DMS53 treated with DMSO at 0.1 percent for 48 hours (cell line): ENCODE results near the gene DAZL.

Experiments used
- DNase-seq: peaks from one replicate; lab custom pipeline; 2025; ENCODE audit not compliant: unreplicated experiment; lab: John Stamatoyannopoulos, UW

Gene DAZL

DNA sequence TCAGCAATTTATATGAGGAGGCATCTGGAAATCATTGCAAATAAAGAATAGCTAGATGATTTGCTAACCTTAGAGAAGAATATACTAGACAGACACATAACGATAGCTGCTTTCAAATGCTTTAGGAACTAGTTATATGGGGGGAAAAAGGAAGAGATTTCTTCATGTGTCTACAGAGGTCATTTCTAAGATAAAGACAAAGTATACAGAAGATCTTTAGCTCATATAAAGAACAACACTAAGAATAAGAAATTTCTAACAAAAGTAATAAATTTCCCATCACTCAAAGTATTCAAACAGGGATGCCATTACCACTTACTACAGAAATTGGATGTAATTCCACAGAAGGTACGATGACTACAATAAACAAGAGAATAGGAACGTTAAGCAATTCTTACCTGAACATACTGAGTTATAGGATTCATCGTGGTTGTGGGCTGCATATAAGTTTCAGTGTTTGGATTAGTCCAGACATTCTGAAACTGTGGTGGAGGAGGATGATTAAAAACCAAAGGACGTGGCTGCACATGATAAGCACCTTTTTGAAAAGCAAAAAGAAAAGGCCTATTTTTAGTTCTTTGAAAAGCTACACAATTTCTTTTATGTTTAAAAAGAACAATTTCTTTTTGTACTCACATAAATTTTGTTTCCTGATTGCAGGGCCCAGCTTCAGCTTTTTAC lies 8.7 kb downstream of the DAZL start:
- no peak for DNase-seq

DNA sequence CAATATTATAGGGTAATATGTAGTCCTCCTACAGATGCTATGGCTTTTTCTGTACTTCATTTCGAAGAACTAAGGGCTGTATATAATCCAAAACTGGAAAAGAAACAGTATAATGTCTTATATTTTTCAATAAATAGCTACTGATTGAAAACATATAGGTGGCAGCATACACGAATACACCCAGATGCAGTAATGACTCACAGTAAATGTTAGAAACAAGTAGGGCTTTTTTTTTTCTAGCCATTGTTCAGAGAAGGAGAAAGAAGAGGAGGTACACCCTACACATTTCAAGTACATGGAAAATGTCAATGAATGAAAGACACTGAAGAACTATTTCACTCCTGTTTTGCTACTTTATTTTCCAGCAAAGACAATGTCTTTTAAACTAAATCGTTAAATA lies 9.4 kb downstream of the DAZL start:
- DNase-seq = no peak

DNA sequence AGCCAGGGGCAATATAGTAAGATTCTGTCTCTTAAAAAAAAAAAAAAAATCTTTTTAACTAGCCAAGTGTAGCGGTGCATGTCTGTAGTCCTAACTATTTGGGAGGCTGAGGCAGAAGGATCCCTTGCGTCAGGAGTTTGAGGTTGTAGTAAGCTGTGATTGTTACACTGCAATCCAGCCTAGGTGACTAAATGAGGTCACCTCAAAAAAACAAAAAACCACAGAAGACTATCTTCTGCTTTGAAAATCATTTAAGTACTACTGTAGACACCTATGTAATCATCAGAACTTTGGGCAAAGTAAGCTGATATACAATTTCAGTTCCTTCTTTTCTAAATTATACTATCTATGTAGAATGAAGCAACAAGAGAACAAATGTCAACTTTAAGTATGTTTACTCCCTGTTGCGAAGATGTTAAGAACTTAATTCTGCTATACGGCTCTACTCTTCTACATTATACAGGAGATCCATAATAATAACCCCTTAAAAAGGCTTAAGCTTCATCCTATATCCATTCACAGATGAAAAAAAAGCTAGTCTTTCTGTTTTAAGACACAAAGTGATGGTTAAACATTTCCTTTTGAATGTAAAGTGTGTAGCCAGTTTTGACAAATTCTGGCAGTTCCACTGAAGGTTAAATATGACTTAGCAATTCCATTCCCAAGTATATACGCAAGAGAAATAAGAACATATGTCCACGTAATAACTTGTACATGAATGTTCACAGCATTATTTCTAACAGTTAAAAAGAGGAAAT lies 15.2 kb downstream of the DAZL start:
- no peak for DNase-seq

DNA sequence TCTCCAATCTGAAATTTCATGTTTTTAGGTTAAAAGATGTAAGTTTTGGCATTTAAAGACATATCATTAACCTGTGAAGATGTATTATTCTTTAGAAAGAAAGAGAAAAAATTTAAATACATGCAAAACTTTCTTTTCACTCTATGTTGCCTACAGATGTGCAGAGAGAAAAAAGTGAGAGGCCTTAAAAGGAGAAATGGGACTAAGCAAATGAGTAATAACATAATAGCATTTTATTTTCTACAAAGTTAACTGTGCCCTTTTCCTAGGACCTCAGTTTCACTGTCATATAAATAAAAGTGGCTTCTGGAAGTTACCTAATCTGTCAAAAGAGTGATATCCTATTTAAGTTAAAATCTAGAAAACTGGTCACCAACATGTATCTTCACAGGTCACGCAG lies 16.1 kb downstream of the DAZL start:
- no peak for DNase-seq

DNA sequence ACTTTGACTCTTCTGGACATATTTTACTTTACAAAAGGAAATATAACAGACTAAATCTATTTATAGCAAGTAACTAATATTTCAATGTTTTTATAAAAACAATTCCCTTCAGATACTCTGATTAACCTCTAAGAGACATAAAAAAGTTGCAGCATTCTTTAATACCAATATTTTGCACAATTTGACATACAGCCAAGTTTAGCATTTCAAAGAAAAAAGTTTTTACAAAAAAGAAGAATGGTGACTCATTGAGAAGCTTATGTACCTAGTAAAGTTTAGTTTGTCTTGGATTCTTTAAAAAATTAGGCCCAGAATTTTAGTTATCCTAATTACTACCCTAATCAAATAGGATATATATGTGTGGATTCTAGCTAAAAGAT lies 17.6 kb downstream of the DAZL start:
- DNase-seq = no peak

DNA sequence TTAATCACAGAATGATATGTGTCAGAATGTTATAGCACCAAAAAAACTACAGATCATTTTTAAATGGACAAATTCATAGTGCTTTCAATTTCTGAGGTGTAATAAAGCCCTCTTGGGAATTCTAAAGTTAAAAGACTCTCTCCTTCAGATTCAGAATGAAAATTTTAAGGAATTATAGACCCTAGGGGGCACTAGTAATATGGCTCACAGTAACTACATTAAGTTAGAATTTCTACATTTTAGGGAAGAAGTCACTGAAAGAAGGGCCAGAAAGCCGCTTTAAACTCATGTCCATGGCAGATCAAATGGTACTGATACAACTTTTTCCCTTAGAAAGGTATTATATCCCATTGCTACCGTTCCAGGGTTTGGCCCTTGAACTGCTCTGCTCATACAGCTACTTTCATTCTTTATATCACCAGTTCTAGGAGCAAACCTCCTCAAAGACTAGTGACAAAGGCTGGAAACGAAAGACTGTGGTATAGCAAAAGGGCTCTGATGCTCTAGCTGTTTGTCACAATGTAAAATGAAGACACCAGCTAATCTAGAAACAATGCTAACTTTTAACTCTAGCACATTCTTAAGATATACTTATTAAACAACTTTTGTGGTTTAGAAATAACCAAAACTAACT lies 18.1 kb downstream of the DAZL start:
- DNase-seq = no peak

DNA sequence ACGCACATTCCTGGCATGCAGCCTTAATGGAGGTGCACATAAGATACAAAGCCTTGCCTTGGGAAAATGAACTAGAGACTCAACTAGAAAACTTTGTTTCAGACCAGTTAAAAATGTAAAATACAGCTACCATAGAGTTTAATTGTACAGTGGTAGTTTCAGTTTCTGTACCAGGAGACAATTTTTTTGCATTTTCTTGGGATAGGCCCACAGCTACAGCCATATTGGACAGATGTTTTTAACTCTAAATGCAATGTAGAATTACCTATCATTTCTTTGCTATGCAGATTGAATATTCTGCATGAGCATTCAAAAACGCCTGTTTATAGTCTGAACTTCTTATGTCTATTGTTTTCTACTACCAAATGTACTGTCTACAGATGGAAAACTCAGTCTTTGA lies 20.3 kb downstream of the DAZL start:
- DNase-seq = no peak

DNA sequence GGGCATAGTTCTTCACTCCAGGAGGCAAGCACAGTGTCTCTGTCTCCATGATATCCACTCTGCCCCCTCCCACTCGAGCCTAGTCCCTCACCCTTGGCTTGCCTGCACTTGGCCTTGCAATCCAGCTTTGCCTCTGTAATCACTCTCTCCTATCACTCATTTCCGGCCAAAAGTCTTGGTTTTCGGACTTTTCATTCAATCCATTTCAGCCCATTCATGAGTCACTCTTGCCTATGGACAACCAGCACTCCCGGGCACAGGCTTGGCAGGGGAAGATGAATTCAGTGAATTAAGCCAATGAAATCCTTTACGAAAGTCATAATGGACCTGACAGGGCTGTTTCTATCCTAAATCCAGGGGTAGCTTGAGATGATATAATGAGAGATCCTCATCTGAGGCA lies 21.7 kb downstream of the DAZL start:
- no peak for DNase-seq

DNA sequence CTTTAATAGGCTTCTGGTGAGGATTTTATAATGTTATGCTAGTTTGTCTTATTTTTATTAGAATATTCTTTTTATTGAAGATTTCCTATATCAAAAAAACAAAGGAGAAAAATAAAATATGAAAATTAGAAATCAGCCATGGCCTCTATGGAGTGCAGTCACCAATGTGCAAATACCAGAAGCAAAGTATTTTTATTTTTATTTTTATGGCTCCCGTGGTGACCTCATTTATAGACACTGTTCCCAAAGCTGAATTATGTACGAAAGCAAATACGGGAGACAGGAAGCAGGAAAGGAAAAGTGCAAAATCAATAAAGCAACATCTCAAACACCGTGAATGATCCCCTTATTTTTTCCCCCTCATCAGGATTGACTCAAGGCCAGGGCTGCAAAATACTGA lies 35.1 kb downstream of the DAZL start:
- peak; percentile 19 for DNase-seq

DNA sequence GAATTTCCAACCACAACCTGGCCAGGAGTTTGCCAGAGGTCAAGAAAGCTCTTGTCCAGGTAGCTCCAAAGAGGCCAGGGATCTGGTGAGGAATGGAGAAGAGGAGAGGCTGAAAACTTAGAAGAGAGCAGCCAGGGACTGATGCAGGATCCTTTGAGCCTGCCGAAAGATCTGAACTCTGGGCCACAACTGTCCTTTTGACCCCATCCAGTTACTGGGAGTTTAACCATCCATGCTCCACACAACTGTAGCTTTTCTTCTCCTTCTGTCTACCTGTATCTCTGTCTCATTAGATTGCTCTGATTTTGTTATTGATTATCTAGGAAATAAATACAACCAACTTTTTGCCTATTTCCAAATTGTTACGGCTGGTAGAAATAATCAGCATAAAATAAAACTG lies 36.7 kb downstream of the DAZL start:
- no peak for DNase-seq

DNA sequence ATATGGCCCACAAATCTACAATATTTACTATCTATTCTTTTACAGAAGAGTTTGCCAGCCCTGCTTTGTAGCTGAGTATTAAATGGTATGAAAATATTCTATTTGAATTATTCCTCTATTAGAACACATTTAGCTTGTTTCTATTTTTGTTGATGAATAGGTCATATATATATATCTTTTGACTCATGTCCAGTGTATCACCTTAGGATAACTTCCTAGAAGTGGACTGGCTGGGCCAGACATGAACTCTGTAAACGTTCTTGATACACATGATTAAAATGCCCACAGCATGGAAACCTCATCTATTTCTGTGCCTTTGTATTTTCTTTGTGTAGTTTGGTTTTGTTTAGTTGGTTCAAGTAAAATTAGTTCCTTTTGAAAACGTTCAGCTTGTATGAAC lies 37.1 kb downstream of the DAZL start:
- DNase-seq = no peak

DNA sequence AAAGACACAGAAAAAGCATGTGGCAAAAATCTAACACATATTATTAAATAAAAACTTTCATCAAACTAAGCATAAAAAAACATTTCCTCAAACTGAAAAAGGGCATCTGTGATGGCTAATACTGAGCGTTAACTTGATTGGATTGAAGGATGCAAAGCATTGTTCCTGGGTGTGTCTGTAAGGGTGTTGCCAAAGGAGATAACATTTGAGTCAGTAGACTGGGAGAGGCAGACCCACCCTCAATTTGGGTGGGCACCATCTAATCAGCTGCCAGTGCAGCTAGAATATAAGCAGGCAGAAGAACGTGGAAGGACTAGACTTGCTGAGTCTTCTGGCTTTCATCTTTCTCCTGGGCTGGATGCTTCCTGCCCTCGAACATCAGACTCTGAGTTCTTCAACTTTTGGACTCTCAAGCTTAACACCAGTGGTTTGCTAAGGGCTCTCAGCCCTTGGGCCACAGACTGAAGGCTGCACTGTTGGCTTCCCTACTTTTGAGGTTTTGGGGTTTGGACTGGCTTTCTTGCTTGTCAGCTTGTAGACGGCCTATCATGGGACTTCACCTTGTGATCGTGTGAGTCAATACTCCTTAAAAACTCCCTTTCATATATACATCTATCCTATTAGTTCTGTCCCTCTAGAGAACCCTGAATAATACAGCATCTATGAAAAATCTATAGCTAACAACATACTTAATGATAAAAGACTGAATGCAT lies 45.4 kb downstream of the DAZL start:
- no peak for DNase-seq

DNA sequence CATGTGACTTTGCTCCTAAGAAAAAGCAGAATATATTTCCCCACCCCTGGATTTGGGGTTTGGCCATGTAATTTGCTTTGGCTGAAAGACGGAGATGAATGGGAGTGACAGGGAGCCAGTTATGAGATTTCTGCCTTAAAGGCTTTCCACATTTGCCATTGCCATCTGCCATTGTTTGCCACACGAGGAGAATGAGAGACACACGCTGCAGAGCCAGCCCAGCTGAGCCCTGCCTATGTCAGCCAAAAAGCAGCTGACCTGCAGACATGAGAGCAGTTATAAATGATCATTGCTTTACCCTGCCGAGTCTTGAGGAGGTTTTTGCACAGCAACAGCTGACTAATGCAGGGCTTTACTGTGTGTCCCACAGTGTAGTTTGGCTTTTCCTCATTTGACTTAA lies 51.1 kb downstream of the DAZL start:
- no peak for DNase-seq

DNA sequence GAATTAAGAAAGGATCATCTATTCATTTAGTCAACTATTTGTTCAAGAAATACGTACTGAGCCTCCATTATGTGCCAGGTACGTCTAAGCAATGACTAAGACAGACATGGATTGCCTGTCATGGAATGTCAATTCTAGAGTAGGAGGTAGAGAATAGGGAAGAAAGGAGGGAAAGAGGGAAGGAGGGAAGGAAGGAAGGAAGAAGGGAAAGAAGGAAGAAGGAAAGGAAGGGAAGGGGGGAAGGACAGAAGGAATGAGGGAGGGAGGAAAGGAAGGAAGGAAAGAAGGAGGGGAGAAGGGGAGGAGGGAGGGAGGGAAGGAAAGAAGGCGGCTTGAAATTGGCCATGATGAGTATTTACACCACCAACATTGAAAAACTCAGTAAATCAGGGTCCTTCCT lies 52.5 kb downstream of the DAZL start:
- no peak for DNase-seq

DNA sequence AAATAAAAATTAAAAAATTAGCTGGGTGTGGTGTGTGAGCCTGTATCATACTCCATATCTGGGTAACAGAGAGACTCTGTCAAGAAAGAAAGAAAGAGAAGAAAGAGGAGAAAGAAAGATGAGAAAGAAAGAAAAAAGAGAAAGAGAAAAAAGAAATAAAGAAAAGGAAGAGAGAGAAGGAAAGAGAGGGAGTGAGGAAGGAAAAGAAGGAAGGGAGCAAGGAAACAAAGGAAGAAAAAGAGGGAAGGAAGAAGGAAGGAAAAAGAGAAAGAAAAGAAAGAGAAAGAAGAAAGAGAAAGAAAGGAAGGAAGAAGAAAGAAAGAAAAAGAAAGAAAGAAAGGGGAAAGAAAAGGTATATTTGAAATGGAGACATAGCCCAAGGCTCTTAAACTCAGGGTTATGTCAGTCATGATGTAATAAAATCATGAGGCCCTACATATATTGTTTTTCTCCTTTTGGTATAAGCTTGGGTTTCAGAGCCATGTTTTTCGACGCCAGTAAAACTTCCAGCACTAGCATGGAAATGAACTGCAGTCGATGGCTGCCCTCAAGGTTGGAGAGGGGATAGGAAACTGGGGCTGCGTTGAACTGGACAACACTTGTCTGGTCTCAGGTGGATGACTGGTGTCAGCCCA lies 53.8 kb downstream of the DAZL start:
- no peak for DNase-seq

DNA sequence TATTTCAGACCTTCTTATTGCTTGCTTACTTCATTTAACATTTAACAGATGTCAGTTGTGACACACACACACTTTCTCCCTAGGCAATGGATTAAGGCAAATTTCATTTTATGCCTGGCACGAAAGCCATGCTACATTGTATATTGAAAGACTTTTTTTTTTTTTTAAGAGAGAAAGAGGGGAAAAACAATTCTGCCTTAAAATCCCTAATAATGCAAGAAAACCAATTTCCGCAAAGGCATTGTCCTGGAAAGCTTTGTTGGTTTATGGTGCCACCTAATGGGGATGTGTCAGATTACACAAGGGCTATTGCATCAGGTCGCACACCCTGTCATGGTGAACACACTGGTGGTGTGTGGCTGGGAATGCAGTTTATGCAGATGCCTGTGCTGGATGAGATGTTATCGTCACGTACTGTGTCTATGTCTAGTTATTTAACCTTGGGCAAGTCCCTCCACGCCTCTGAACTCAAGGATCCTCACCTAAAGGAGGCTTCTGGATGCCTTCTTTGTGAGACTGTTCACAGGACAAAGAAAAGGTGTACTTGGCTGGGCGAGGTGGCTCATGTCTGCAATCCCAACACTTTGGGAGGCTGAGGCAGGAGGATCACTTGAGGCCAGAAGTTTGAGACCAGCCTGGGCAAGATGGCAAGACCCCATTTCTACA lies 54.4 kb downstream of the DAZL start:
- DNase-seq = peak; percentile 4

DNA sequence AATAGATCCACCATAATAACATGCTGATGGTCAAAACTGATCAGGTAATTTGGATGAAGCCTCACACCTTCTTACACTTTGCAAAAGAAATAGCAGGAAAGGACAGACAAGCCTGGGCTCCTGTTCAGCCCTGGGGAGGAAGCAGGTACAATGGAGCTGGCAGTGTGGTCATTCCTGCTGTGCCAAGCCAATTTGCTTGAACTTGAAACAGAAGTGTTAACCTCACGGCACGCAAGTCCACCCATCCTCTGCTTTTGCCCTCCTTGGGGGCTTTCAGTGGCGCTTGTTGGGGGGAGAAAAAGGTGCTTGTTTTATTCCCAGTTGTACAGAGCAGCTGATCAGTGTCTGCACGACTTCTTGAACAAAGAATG lies 54.9 kb downstream of the DAZL start:
- DNase-seq = no peak

DNA sequence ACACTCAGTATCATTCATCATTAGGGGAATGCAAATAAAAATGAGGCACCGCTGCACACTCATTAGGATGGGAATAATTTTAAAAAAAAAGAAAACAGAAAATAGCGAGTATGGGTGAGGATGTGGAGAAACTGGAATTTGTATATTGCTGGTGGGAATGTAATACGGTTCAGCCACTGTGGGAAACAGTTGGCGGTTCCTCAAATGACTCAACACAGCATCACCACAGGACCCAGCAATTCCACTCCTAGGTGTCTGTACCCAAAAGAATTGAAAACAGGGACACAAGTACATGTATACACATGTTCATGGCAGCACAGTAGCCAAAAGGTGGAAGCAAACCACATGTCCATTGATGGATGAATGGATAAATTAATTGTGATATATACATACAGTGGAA lies 56.5 kb downstream of the DAZL start:
- no peak for DNase-seq

DNA sequence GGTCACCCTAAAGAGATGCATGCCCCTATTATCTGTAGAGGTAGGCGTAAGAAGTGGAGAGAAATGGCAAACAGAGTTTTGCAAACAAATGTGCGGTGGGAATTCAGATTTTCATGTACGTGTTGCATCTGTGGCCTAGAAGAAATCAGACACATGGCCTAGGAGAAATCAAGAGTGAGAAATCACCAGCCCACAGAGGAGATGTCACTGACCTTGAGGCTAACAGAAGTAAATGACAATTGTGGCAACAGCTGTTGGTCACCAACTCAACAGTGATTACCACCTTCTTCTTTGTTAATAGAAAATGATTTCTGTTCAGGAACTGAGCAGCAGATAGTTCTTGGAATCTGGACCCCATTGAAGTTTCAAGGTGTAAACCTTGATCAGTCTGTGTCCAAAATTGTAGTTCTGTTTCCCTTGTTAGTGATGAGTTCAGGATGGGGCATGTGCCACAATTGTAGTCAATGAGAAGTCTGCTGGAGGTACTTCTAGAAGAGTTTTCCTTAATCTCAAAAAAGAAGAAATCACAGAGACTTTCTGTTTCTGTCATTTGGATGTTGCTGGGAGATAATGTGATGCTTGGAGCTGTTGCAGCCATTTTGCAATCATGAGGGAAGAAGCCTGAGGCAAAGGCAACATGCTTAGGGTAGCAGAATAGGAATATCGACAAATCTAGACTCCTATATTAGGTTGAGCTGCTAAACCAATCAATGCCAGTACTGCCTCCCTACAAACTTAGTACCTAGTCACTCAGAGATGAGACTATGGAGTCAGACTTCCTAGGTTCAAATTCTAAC lies 57.5 kb downstream of the DAZL start:
- DNase-seq = no peak
